Prostate gland (tissue), 2 donors: ENCODE data around the gene SDC3. TPM values are rescaled to one million over a fixed set of nuclear protein-coding genes. Genes with fewer than 3 reads are reported as not detected.

Experiments
- DNase-seq: peaks from one replicate; pipeline ENCODE4 v3.0.0-alpha.2; 2019; ENCODE audit warnings: low spot score
- H3K27ac ChIP-seq, 2 donors: fragments of 200-600 bp; sonication (generic); 2 replicates each; pipeline ENCODE4 v1.5.1; 2017 to 2019
- H3K27me3 ChIP-seq: fragments of 200-600 bp; sonication (generic); replicated peaks from 2 replicates; pipeline ENCODE4 v1.5.1; 2019; ENCODE audit not compliant: insufficient read depth
- H3K36me3 ChIP-seq, 2 donors: fragments of 200-600 bp; sonication (generic); 1 replicate in 1 of 2; 2 replicates in 1 of 2; pipeline versions ENCODE4 v1.5.1 to v1.8.1; 2017 to 2019
- H3K4me1 ChIP-seq: fragments of 200-600 bp; sonication (generic); replicated peaks from 2 replicates; pipeline ENCODE4 v1.5.1; 2019
- H3K4me3 ChIP-seq, 2 donors: fragments of 200-600 bp; sonication (generic); 2 replicates each; pipeline ENCODE4 v1.5.1; 2017 to 2019
- H3K9me3 ChIP-seq: fragments of 200-600 bp; sonication (generic); 2 replicates; pipeline ENCODE4 v1.5.1; 2017
- POLR2A ChIP-seq: fragments of 450-650 bp; IDR thresholded peaks from one replicate; pipeline ENCODE4 v1.6.1; 2016; ENCODE audit warnings: antibody characterized with exemption, mild to moderate bottlenecking
- POLR2AphosphoS5 ChIP-seq: sonication (generic); formaldehyde crosslinking; IDR thresholded peaks from one replicate; pipeline ENCODE4 v1.6.1; 2017; ENCODE audit warnings: antibody characterized with exemption
- WGBS: methylation state at CpG from one replicate; pipeline ENCODE4 v1.1.5; 2018; 5-methylcytosine and 5-hydroxymethylcytosine counted together
- intact Hi-C: fragments of 100-400 bp; cut with DNase I; formaldehyde crosslinking; loops from one replicate; pipeline ENCODE4 v1.14.2; 2022
- total RNA-seq, 2 donors: library from RNA; depleted of rRNA; stranded (reverse); fragments of >200 nt; gene quantifications; one replicate each; pipeline ENCODE4 v1.1.0, GENCODE V29; 2016
- TF ChIP-seq, protein P1 (sequence below), 4 experiments: fragments of 200-600 bp in 2 of 4; fragments of 450-650 bp in 2 of 4; sonication (generic) in 2 of 4; IDR thresholded peaks; 1 replicate in 3 of 4; 2 replicates in 1 of 4; pipeline ENCODE4 v1.5.1; 2016 to 2019; ENCODE audit warnings: antibody characterized with exemption in 4 of 4, mild to moderate bottlenecking in 2 of 4, moderate library complexity in 2 of 4

The SDC3 gene
- total RNA-seq, 2 donors from 2014 or later: 25.5 to 39.6 TPM

DNA sequence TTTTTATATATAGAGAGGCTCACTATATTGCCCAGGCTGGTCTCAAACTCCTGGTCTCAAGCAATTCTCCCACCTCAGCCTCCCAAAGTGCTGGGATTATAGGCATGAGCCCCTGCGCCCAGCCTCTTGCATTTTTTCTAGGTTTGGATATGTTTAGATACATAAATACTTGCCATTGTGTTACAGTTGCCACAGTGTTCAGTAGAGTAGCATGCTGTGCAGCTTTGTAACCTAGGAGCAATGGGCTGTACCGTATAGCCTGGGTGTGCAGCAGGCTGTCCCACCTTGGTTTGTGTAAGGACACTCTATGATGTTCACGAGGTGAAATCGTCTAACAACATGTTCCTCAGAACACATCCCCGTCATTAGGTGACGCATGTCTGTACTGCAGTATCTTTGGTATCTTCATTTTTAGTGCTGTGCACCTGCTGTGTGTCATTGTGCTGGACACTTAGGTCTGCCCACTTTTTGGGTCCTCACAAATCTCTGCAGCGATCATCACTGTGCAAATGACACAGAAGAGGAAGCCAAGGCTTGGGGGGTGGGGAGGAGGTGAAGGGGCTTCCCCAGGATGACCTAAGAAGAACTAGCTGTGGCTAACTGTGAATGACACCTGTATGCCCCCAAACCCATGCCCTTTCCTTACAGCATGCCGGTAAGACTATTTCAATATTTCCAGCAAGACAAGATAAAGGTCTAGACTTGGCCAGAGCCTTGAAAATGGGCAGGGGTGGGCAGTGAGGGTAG, 44.5 kb downstream of the SDC3 start:
- no peaks in the 10 kb centered on the region for H3K9me3 ChIP-seq
- H3K4me1 ChIP-seq: no peaks in the 10 kb centered on the region
- H3K36me3 ChIP-seq: no peaks in the 10 kb centered on the region
- whole genome bisulfite sequencing: 77% methylated on average over 8 of the region's 8 CpGs
- no peak overlapping the region for H3K4me3 ChIP-seq
- TF ChIP-seq POLR2A (no peak), POLR2AphosphoS5 (no peak)
- TF ChIP-seq, protein P1, sequence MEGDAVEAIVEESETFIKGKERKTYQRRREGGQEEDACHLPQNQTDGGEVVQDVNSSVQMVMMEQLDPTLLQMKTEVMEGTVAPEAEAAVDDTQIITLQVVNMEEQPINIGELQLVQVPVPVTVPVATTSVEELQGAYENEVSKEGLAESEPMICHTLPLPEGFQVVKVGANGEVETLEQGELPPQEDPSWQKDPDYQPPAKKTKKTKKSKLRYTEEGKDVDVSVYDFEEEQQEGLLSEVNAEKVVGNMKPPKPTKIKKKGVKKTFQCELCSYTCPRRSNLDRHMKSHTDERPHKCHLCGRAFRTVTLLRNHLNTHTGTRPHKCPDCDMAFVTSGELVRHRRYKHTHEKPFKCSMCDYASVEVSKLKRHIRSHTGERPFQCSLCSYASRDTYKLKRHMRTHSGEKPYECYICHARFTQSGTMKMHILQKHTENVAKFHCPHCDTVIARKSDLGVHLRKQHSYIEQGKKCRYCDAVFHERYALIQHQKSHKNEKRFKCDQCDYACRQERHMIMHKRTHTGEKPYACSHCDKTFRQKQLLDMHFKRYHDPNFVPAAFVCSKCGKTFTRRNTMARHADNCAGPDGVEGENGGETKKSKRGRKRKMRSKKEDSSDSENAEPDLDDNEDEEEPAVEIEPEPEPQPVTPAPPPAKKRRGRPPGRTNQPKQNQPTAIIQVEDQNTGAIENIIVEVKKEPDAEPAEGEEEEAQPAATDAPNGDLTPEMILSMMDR (IDR thresholded peaks at IDR 0.05): no peak
- no peak for DNase-seq
- H3K27ac ChIP-seq: no peak overlapping the region
- H3K27me3 ChIP-seq: no peaks in the 10 kb centered on the region
- intact Hi-C loops: no loop called here

DNA sequence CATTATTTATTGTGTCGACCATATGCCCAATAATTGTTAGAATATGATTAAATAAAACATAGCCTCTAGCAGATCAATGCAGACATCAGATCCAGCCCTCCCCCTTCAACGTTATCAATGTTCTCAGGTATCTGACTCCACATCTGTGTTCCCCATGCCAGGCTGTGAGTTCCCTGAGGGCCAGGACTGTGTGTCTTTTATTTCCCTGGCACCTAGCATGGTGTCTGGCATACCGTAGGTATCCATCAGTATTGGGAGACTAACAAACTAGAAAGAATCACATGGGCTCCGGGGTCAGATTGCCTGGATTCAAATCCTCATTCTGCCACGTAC, 48.3 kb downstream of the SDC3 start:
- intact Hi-C loops: no loop called here
- DNase-seq: no peak
- Histone ChIP-seq H3K27ac (no peak overlapping the region), H3K9me3 (no peaks in the 10 kb centered on the region), H3K4me1 (no peaks in the 10 kb centered on the region), H3K27me3 (no peaks in the 10 kb centered on the region), H3K4me3 (no peak overlapping the region), H3K36me3 (no peaks in the 10 kb centered on the region)
- TF ChIP-seq, protein P1 (IDR thresholded peaks at IDR 0.05): no peak
- TF ChIP-seq POLR2A: no peak
- WGBS: 81% methylated on average over 5 of the region's 5 CpGs

DNA sequence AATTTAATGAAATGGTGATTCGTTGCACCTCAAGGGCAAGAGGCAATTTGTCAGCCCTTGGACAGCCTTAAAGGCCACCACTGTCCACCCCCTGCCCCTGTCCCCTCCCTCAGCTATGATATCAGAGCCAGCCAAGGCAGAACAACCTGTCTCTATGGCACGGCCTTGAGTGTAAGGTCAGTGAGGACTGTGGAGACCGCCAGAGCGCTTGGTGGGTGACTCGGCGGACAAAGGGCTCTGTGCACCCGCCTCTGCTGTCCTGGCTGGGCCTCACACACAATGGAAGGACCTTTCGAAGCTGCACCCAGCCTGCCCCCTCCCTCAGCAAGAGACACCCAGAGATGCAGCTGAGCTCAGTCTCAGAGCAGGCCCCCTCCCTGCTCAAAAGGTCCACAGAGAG, 50.6 kb downstream of the SDC3 start:
- H3K36me3 ChIP-seq: no peaks in the 10 kb centered on the region
- no peak overlapping the region for H3K27ac ChIP-seq
- no peak for DNase-seq
- no peak overlapping the region for H3K4me3 ChIP-seq
- WGBS: 97% methylated on average over 8 of the region's 8 CpGs
- H3K9me3 ChIP-seq: no peaks in the 10 kb centered on the region
- intact Hi-C loops: loop anchor here (5.0 kb wide), 1 partner anchor 54 kb away; no protein-coding TSS in a partner anchor
- TF ChIP-seq, protein P1 (IDR thresholded peaks at IDR 0.05): no peak
- TF ChIP-seq POLR2A (no peak), POLR2AphosphoS5 (no peak)
- no peaks in the 10 kb centered on the region for H3K27me3 ChIP-seq
- H3K4me1 ChIP-seq: no peaks in the 10 kb centered on the region

DNA sequence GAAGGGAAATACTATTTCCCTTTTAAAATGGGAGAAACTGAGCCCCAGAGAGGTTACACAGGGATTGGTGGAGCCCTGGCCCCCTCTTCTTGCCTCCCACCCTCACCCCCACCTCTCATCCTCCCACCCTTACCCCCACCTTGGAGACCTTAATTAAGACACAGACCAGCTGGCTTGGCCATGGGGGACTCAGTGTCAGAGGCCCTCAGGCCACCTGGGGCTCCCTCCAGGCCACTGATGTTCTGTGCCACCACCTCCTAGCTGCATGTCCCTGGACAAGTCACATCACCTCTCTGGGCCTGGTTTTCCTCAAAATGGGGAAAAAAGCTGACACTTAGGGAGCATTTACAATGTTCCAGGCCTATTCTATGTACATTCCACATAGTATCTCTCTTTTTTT, 51.5 kb downstream of the SDC3 start:
- H3K4me3 ChIP-seq: no peak overlapping the region
- DNase-seq: no peak
- TF ChIP-seq POLR2AphosphoS5: no peak
- TF ChIP-seq, protein P1 (IDR thresholded peaks at IDR 0.05): no peak
- H3K4me1 ChIP-seq: no peaks in the 10 kb centered on the region
- H3K9me3 ChIP-seq: no peaks in the 10 kb centered on the region
- no peak overlapping the region for H3K27ac ChIP-seq
- no peaks in the 10 kb centered on the region for H3K36me3 ChIP-seq
- intact Hi-C loops: loop anchor here (5.0 kb wide), 1 partner anchor 55 kb away; no protein-coding TSS in a partner anchor
- H3K27me3 ChIP-seq: no peaks in the 10 kb centered on the region

DNA sequence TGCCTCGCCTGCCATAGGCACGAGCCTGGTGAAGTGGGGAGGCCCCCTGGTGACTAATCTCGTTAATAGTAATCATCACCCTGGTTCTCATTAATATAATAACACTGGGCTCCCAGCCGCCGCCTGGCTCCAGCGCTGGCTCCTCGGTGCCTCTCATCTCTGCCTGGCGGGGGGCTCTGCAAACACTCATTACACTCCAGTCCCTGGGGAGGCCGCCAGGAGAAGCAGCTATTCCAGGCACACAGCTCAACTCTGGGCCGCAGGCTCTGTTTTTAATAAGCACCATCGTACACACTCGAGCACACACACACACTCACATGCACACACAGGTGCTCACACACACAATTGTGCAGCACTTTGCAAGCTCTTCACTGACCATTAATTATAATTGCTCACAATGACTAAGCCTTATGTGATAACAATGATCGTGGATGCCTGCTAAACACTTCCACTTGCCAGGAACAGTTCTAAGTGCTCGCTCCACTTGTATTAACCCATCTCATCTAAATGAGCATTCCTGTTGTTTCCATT, 52.2 kb downstream of the SDC3 start:
- no peak for DNase-seq

More for the DNA sequence above, 52.2 kb downstream of the SDC3 start:
- intact Hi-C loops: loop anchor here (5.0 kb wide), 1 partner anchor 56 kb away; no protein-coding TSS in a partner anchor
- H3K4me3 ChIP-seq: no peak overlapping the region
- WGBS: 30% methylated on average over 14 of the region's 14 CpGs
- TF ChIP-seq POLR2A (no peak), POLR2AphosphoS5 (no peak)
- TF ChIP-seq, protein P1 (IDR thresholded peaks at IDR 0.05): no peak
- no peaks in the 10 kb centered on the region for H3K9me3 ChIP-seq
- H3K4me1 ChIP-seq: no peaks in the 10 kb centered on the region
- H3K27ac ChIP-seq: no peak overlapping the region
- H3K36me3 ChIP-seq: no peaks in the 10 kb centered on the region
- no peaks in the 10 kb centered on the region for H3K27me3 ChIP-seq
